DOHH2 (cell line): Measurements from ENCODE around the gene COL25A1.
"Not testable (repeated sequence)": the region's sequence is repeated elsewhere in the genome, so short reads cannot be mapped to it uniquely, and the experiment has no call there.

Experiments
- H3F3A ChIP-seq: fragments of 200-600 bp; sonication (generic), shearing (Covaris generic); 2 replicates; pipeline ENCODE4 v1.6.0; 2016; ENCODE audit warnings: antibody characterized with exemption, mild to moderate bottlenecking; ENCODE audit not compliant: control insufficient read depth, insufficient read depth
- H3K27ac ChIP-seq: fragments of 200-600 bp; sonication (generic); 2 replicates; pipeline ENCODE4 v1.5.1; 2014; ENCODE audit warnings: low read depth, mild to moderate bottlenecking, low read length, moderate library complexity
- H3K27me3 ChIP-seq: fragments of 200-600 bp; sonication (generic); 2 replicates; pipeline ENCODE4 v1.6.1; 2014; ENCODE audit warnings: mild to moderate bottlenecking, low read length, mixed read lengths; ENCODE audit not compliant: control insufficient read depth
- H3K36me3 ChIP-seq: fragments of 200-600 bp; sonication (generic); 2 replicates; pipeline ENCODE4 v1.6.1; 2014; ENCODE audit warnings: mild to moderate bottlenecking, low read length, moderate library complexity, mixed read lengths; ENCODE audit not compliant: control insufficient read depth
- H3K4me1 ChIP-seq: fragments of 200-600 bp; sonication (generic); 2 replicates; pipeline ENCODE4 v1.6.1; 2014; ENCODE audit warnings: mild to moderate bottlenecking, low read length, mixed read lengths; ENCODE audit not compliant: control insufficient read depth
- H3K4me2 ChIP-seq: fragments of 200-600 bp; sonication (generic); 2 replicates; pipeline ENCODE4 v1.6.0; 2014; ENCODE audit warnings: mild to moderate bottlenecking, low read length, moderate library complexity
- H3K4me3 ChIP-seq: fragments of 200-600 bp; sonication (generic); 2 replicates; pipeline ENCODE4 v1.5.1; 2014; ENCODE audit warnings: mild to moderate bottlenecking, low read length, mixed read lengths
- H3K79me2 ChIP-seq: fragments of 200-600 bp; sonication (generic); 2 replicates; pipeline ENCODE4 v1.6.1; 2014; ENCODE audit warnings: mild to moderate bottlenecking, low read length, mixed read lengths; ENCODE audit not compliant: control insufficient read depth
- H3K9me2 ChIP-seq: fragments of 200-600 bp; sonication (generic); replicated peaks from 2 replicates; pipeline ENCODE4 v1.6.1; 2014; ENCODE audit warnings: mild to moderate bottlenecking, low read length, mixed read lengths; ENCODE audit not compliant: control insufficient read depth
- H3K9me3 ChIP-seq: fragments of 200-600 bp; sonication (generic); 2 replicates; pipeline ENCODE4 v1.6.1; 2014; ENCODE audit warnings: antibody characterized with exemption, low read length, mixed read lengths; ENCODE audit not compliant: control insufficient read depth, insufficient read depth
- H4K20me1 ChIP-seq: fragments of 200-600 bp; sonication (generic); 2 replicates; pipeline ENCODE4 v1.6.0; 2014; ENCODE audit warnings: low read depth, mild to moderate bottlenecking, antibody characterized with exemption, low read length, moderate library complexity; ENCODE audit not compliant: control insufficient read depth, insufficient read depth
- CTCF ChIP-seq: fragments of 200-600 bp; sonication (generic); IDR thresholded peaks from one replicate; pipeline ENCODE4 v1.5.1; 2014; ENCODE audit warnings: antibody characterized with exemption, mild to moderate bottlenecking, low read depth, low read length; ENCODE audit not compliant: poor library complexity, severe bottlenecking
- EZH2phosphoT487 ChIP-seq: fragments of 200-600 bp; sonication (generic); IDR thresholded peaks from 2 replicates; pipeline ENCODE4 v1.6.1; 2017; ENCODE audit warnings: borderline replicate concordance, mild to moderate bottlenecking, antibody characterized with exemption, low read length, moderate library complexity, mixed read lengths

COL25A1 gene

GRCh38 chr4:109147135-109147534 lies 155.3 kb downstream of the COL25A1 start:
- Histone ChIP-seq H3K4me3 (no peak overlapping the region), H4K20me1 (no peaks in the 10 kb centered on the region), H3K4me1 (no peaks in the 10 kb centered on the region), H3K36me3 (no peaks in the 10 kb centered on the region), H3K79me2 (no peaks in the 10 kb centered on the region), H3K27me3 (0 out of 2 replicates have a peak, but pooled peaks cover 5% of the 10 kb centered on the region), H3K4me2 (no peak overlapping the region), H3K9me2 (no peaks in the 10 kb centered on the region), H3K27ac (no peak overlapping the region), H3F3A (no peaks in the 10 kb centered on the region), H3K9me3 (no peaks in the 10 kb centered on the region)
- TF ChIP-seq EZH2phosphoT487 (no peak), CTCF (no peak)

GRCh38 chr4:109146499-109146898 lies 156.0 kb downstream of the COL25A1 start:
- H3K4me2 ChIP-seq: no peak overlapping the region
- no peak for TF ChIP-seq EZH2phosphoT487
- TF ChIP-seq CTCF: no peak

GRCh38 chr4:109138125-109138524 lies 164.3 kb downstream of the COL25A1 start:
- not testable (repeated sequence) for H3K9me2 ChIP-seq, H3K36me3 ChIP-seq, H3K9me3 ChIP-seq, H3K27me3 ChIP-seq, H3K27ac ChIP-seq, H3K79me2 ChIP-seq, H3K4me3 ChIP-seq, H3F3A ChIP-seq, H4K20me1 ChIP-seq, H3K4me1 ChIP-seq, H3K4me2 ChIP-seq

More at GRCh38 chr4:109146499-109146898, 156.0 kb downstream of the COL25A1 start:
- no peaks in the 10 kb centered on the region for H3K9me3 ChIP-seq
- no peaks in the 10 kb centered on the region for H3K9me2 ChIP-seq
- 0 out of 2 replicates have a peak, but pooled peaks cover 5% of the 10 kb centered on the region for H3K27me3 ChIP-seq
- no peaks in the 10 kb centered on the region for H3F3A ChIP-seq
- H3K36me3 ChIP-seq: no peaks in the 10 kb centered on the region
- H3K27ac ChIP-seq: no peak overlapping the region
- no peaks in the 10 kb centered on the region for H3K79me2 ChIP-seq
- no peaks in the 10 kb centered on the region for H4K20me1 ChIP-seq
- H3K4me1 ChIP-seq: no peaks in the 10 kb centered on the region
- H3K4me3 ChIP-seq: no peak overlapping the region

- TF ChIP-seq EZH2phosphoT487 (no peak), CTCF (no peak)
- no peak overlapping the region for H3K4me3 ChIP-seq
- H3K27ac ChIP-seq: no peak overlapping the region
- H3F3A ChIP-seq: no peaks in the 10 kb centered on the region
- H3K4me1 ChIP-seq: no peaks in the 10 kb centered on the region
- no peaks in the 10 kb centered on the region for H3K27me3 ChIP-seq
- H3K79me2 ChIP-seq: no peaks in the 10 kb centered on the region
- H3K4me2 ChIP-seq: no peak overlapping the region
- H4K20me1 ChIP-seq: no peaks in the 10 kb centered on the region
- no peaks in the 10 kb centered on the region for H3K9me3 ChIP-seq
- H3K36me3 ChIP-seq: no peaks in the 10 kb centered on the region
- H3K9me2 ChIP-seq: no peaks in the 10 kb centered on the region
Measured at GRCh38 chr4:109134921-109135320, 167.5 kb downstream of the COL25A1 start.
